HEK293 (cell line): ENCODE measurements around the gene GPR17.

Source experiments
- CTCF ChIA-PET: fragments of 350-600 bp; formaldehyde crosslinking; extraction: SDS; loops from one replicate; lab custom pipeline; 2021; ENCODE audit warnings: antibody characterized with exemption; lab: Yijun Ruan, JAX
- POLR2A ChIA-PET: fragments of 300-600 bp; formaldehyde crosslinking; extraction: SDS; loops from one replicate; lab custom pipeline; 2020; ENCODE audit warnings: antibody characterized with exemption, inconsistent platforms; lab: Yijun Ruan, JAX
- H3K27ac ChIP-seq: fragments of 200-500 bp; sonication (Bioruptor generic); 2 replicates; pipeline ENCODE4 v1.5.1; 2014; ENCODE audit warnings: low read depth, low read length, control low read depth, inconsistent platforms; ENCODE audit errors: extremely low read depth
- H3K36me3 ChIP-seq, 2 experiments: fragments of 200-500 bp in 1 of 2; sonication (Bioruptor generic) in 1 of 2; 1 replicate in 1 of 2; 2 replicates in 1 of 2; pipeline ENCODE4 v1.5.1; 2014 to 2017; ENCODE audit warnings: inconsistent platforms in 2 of 2, low read length in 2 of 2; ENCODE audit not compliant: control insufficient read depth in 2 of 2, insufficient read depth in 1 of 2
- H3K4me1 ChIP-seq: fragments of 200-500 bp; sonication (Bioruptor generic); 2 replicates; pipeline ENCODE4 v1.5.1; 2014; ENCODE audit warnings: mild to moderate bottlenecking, low read length, inconsistent platforms; ENCODE audit not compliant: control insufficient read depth, insufficient read depth
- H3K4me3 ChIP-seq: 2 replicates; pipeline ENCODE4 v1.5.1; 2011; ENCODE audit warnings: low read depth, mild to moderate bottlenecking, control low read depth, low read length, moderate library complexity
- H3K9me3 ChIP-seq: fragments of 200-500 bp; sonication (Bioruptor generic); 2 replicates; pipeline ENCODE4 v1.5.1; 2014; ENCODE audit warnings: low read depth, low read length, inconsistent platforms; ENCODE audit not compliant: control insufficient read depth, insufficient read depth
- HOXC10 ChIP-seq: sonication (generic); formaldehyde crosslinking; IDR thresholded peaks from 2 replicates; pipeline ENCODE4 v1.8.1; 2023; ENCODE audit warnings: mild to moderate bottlenecking, missing genetic modification reagents
- KLF10 ChIP-seq: fragments of 450-650 bp; IDR thresholded peaks from 2 replicates; pipeline ENCODE4 v1.5.1; 2018; ENCODE audit warnings: missing biosample characterization, mild to moderate bottlenecking, missing genetic modification characterization
- KLF9 ChIP-seq: fragments of 450-650 bp; formaldehyde crosslinking; IDR thresholded peaks from 2 replicates; pipeline ENCODE4 v1.5.1; 2016; ENCODE audit warnings: missing biosample characterization, missing genetic modification characterization, low read depth
- ZEB2 ChIP-seq: fragments of 450-650 bp; formaldehyde crosslinking; IDR thresholded peaks from 2 replicates; pipeline ENCODE4 v1.5.1; 2016; ENCODE audit warnings: missing biosample characterization, missing genetic modification characterization
- ZNF112 ChIP-seq: fragments of 450-650 bp; formaldehyde crosslinking; IDR thresholded peaks from 2 replicates; pipeline ENCODE4 v1.5.0; 2017; ENCODE audit warnings: missing biosample characterization, missing genetic modification characterization
- ZNF214 ChIP-seq: fragments of 450-650 bp; formaldehyde crosslinking; IDR thresholded peaks from 2 replicates; pipeline ENCODE4 v1.5.1; 2017; ENCODE audit warnings: missing biosample characterization, mild to moderate bottlenecking, missing genetic modification characterization, borderline replicate concordance
- ZNF221 ChIP-seq: fragments of 450-650 bp; formaldehyde crosslinking; IDR thresholded peaks from 2 replicates; pipeline ENCODE4 v1.5.1; 2017; ENCODE audit warnings: missing biosample characterization, missing genetic modification characterization, borderline replicate concordance
- ZNF23 ChIP-seq: fragments of 450-650 bp; formaldehyde crosslinking; IDR thresholded peaks from 2 replicates; pipeline ENCODE4 v1.5.1; 2016; ENCODE audit warnings: missing biosample characterization, missing genetic modification characterization, borderline replicate concordance
- ZNF335 ChIP-seq: fragments of 450-650 bp; formaldehyde crosslinking; conservative IDR thresholded peaks from 2 replicates; pipeline ENCODE4 v1.5.1; 2016; ENCODE audit warnings: missing biosample characterization, missing genetic modification characterization
- ZNF555 ChIP-seq: fragments of 450-650 bp; formaldehyde crosslinking; conservative IDR thresholded peaks from 2 replicates; pipeline ENCODE4 v1.5.1; 2017; ENCODE audit warnings: missing biosample characterization, mild to moderate bottlenecking, missing genetic modification characterization, inconsistent platforms
- ZNF571 ChIP-seq: fragments of 450-650 bp; formaldehyde crosslinking; IDR thresholded peaks from 2 replicates; pipeline ENCODE4 v1.5.0; 2017; ENCODE audit warnings: missing biosample characterization, missing genetic modification characterization
- ZNF664 ChIP-seq: fragments of 450-650 bp; formaldehyde crosslinking; IDR thresholded peaks from 2 replicates; pipeline ENCODE4 v1.5.1; 2016; ENCODE audit warnings: missing biosample characterization, missing genetic modification characterization
- ZNF747 ChIP-seq: fragments of 450-650 bp; formaldehyde crosslinking; IDR thresholded peaks from 2 replicates; pipeline ENCODE4 v1.5.1; 2016; ENCODE audit warnings: missing biosample characterization, missing genetic modification characterization
- TF ChIP-seq, protein P1 (sequence below): fragments of 450-650 bp; formaldehyde crosslinking; IDR thresholded peaks from 2 replicates; pipeline ENCODE4 v1.5.1; 2017; ENCODE audit warnings: missing biosample characterization, missing genetic modification characterization
- TF ChIP-seq, protein P2 (sequence below): fragments of 450-650 bp; formaldehyde crosslinking; IDR thresholded peaks from 2 replicates; pipeline ENCODE4 v1.5.1; 2016; ENCODE audit warnings: missing biosample characterization, missing genetic modification characterization
- TF ChIP-seq, protein P3 (sequence below): fragments of 450-650 bp; formaldehyde crosslinking; IDR thresholded peaks from 2 replicates; pipeline ENCODE4 v1.5.1; 2017; ENCODE audit warnings: missing biosample characterization, mild to moderate bottlenecking, missing genetic modification characterization, moderate library complexity
- TF ChIP-seq, protein P4 (sequence below): fragments of 450-650 bp; formaldehyde crosslinking; IDR thresholded peaks from 2 replicates; pipeline ENCODE4 v1.5.1; 2016; ENCODE audit warnings: missing biosample characterization, missing genetic modification characterization, borderline replicate concordance

The GPR17 gene

DNA sequence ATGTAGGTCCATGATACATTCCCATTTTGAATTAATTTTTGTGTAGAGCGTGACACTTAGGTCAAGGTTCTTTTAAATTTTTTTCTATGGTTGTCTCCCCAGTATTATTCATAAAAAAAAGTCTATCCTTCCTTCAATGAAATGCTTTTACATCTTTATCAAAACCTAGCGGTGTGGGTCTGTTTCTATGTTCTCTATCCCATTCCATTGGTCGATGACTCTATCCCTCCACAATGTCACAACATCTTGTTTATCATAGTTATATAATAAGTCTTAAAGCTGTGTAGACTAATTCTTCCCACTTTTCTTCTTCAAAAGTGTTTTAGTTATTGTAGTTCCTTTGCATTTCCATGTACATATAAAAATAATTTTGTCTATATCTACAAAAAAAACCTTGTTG, 47.2 kb upstream of the GPR17 start (continued):
- TF ChIP-seq, protein P1, sequence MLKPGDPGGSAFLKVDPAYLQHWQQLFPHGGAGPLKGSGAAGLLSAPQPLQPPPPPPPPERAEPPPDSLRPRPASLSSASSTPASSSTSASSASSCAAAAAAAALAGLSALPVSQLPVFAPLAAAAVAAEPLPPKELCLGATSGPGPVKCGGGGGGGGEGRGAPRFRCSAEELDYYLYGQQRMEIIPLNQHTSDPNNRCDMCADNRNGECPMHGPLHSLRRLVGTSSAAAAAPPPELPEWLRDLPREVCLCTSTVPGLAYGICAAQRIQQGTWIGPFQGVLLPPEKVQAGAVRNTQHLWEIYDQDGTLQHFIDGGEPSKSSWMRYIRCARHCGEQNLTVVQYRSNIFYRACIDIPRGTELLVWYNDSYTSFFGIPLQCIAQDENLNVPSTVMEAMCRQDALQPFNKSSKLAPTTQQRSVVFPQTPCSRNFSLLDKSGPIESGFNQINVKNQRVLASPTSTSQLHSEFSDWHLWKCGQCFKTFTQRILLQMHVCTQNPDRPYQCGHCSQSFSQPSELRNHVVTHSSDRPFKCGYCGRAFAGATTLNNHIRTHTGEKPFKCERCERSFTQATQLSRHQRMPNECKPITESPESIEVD: no peak

DNA sequence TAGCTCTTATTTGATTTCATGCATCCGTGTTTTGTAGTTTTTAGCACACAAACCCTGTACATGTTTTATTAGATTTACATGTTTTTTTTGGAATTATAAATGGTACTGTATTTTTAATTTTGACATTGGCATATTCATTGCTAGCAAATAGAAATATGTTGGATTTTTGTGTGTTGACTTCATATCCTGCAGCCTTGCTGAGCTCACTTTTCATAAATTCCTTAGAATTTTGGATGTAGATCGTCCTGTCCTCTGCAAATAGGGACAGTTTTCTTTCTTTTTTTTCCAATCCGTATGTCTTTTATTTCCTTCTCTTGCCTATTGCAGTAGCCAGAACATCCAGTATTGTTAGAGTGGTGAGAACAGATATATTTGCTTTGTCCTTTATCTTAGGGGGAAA, 46.7 kb upstream of the GPR17 start:
- POLR2A ChIA-PET: no interaction called here
- Histone ChIP-seq H3K4me3 (no peak overlapping the region), H3K4me1 (no peaks in the 10 kb centered on the region), H3K36me3 (no peaks in the 10 kb centered on the region), H3K9me3 (no peaks in the 10 kb centered on the region), H3K27ac (no peak overlapping the region)
- CTCF ChIA-PET: interaction anchor here (1.4 kb wide), 2 partner anchors 8 to 51 kb away, joined by 7 to 9 read pairs; no protein-coding TSS in a partner anchor
- no peak for TF ChIP-seq ZNF747 (tag by site-specific recombination)

DNA sequence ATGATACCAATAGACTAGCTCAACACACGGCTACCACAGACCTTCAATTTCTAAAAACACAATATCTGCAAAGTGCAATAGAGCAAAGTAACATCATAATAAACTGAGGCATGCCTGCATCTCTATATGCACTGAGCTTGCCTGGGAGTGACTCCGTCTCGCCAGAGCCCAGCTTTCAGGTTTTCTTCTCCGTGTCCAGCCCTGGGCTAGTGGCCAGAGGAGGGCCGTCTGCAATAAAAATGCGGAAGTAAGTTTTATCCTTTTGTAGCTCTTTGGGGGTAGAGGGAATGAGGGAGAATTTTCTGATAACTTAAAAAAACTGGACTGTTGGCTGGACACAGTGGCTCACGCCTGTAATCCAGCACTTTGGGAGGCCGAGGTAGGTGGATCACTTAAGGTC, 41.0 kb upstream of the GPR17 start:
- Histone ChIP-seq H3K36me3 (no peaks in the 10 kb centered on the region), H3K4me3 (no peak overlapping the region), H3K27ac (no peak overlapping the region), H3K4me1 (no peaks in the 10 kb centered on the region), H3K9me3 (no peaks in the 10 kb centered on the region)
- no peak for TF ChIP-seq ZNF335
- TF ChIP-seq ZEB2: no peak
- TF ChIP-seq, protein P2, sequence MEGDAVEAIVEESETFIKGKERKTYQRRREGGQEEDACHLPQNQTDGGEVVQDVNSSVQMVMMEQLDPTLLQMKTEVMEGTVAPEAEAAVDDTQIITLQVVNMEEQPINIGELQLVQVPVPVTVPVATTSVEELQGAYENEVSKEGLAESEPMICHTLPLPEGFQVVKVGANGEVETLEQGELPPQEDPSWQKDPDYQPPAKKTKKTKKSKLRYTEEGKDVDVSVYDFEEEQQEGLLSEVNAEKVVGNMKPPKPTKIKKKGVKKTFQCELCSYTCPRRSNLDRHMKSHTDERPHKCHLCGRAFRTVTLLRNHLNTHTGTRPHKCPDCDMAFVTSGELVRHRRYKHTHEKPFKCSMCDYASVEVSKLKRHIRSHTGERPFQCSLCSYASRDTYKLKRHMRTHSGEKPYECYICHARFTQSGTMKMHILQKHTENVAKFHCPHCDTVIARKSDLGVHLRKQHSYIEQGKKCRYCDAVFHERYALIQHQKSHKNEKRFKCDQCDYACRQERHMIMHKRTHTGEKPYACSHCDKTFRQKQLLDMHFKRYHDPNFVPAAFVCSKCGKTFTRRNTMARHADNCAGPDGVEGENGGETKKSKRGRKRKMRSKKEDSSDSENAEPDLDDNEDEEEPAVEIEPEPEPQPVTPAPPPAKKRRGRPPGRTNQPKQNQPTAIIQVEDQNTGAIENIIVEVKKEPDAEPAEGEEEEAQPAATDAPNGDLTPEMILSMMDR (tag by site-specific recombination): no peak
- TF ChIP-seq ZNF23 (tag by site-specific recombination): no peak
- TF ChIP-seq KLF9 (tag by site-specific recombination): no peak
- TF ChIP-seq ZNF214 (tag by site-specific recombination): no peak
- TF ChIP-seq ZNF221: no peak
- TF ChIP-seq HOXC10 (CRISPR knock-in tag): no peak
- TF ChIP-seq ZNF555 (tag by site-specific recombination): no peak
- ChIA-PET CTCF (interaction anchor here (0.6 to 3.3 kb wide), 4 partner anchors 14 to 572 kb away, joined by 3 to 19 read pairs (median 4); no protein-coding TSS in a partner anchor), POLR2A (no interaction called here)

DNA sequence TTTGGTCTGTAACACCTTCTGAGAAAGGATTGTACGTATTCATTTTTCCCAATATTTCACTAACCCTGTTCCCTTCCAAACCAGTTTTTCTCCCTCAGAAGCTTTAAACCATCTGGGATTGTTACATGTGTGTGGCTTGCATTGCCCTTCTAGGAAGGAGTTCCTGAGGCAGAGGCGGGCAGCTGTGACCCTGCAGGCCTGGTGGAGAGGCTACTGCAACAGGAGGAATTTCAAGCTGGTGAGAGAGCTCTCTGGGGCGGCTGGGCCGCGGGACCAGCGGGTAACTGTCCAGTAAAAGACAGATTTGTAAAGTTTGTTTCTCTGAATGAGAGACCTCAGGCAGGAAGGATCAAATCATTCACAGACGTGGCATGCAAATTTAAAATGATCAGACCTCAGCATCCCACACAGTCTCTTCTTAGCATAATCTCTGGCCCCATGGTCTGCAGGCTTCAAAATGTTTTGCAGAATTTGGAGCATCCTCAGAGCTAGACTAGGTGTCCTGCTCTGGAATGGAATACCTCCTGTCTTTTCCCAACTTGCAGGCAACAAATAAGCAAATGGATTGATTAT, 40.2 kb upstream of the GPR17 start:
- CTCF ChIA-PET: interaction anchor here (3.3 kb wide), 1 partner anchor 15 kb away, joined by 19 read pairs; no protein-coding TSS in a partner anchor
- TF ChIP-seq ZNF664 (tag by site-specific recombination) (no peak), ZNF571 (tag by site-specific recombination) (no peak), ZNF112 (tag by site-specific recombination) (no peak), KLF10 (no peak)
- TF ChIP-seq, protein P3, sequence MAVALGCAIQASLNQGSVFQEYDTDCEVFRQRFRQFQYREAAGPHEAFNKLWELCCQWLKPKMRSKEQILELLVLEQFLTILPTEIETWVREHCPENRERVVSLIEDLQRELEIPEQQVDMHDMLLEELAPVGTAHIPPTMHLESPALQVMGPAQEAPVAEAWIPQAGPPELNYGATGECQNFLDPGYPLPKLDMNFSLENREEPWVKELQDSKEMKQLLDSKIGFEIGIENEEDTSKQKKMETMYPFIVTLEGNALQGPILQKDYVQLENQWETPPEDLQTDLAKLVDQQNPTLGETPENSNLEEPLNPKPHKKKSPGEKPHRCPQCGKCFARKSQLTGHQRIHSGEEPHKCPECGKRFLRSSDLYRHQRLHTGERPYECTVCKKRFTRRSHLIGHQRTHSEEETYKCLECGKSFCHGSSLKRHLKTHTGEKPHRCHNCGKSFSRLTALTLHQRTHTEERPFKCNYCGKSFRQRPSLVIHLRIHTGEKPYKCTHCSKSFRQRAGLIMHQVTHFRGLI: no peak
- TF ChIP-seq, protein P4, sequence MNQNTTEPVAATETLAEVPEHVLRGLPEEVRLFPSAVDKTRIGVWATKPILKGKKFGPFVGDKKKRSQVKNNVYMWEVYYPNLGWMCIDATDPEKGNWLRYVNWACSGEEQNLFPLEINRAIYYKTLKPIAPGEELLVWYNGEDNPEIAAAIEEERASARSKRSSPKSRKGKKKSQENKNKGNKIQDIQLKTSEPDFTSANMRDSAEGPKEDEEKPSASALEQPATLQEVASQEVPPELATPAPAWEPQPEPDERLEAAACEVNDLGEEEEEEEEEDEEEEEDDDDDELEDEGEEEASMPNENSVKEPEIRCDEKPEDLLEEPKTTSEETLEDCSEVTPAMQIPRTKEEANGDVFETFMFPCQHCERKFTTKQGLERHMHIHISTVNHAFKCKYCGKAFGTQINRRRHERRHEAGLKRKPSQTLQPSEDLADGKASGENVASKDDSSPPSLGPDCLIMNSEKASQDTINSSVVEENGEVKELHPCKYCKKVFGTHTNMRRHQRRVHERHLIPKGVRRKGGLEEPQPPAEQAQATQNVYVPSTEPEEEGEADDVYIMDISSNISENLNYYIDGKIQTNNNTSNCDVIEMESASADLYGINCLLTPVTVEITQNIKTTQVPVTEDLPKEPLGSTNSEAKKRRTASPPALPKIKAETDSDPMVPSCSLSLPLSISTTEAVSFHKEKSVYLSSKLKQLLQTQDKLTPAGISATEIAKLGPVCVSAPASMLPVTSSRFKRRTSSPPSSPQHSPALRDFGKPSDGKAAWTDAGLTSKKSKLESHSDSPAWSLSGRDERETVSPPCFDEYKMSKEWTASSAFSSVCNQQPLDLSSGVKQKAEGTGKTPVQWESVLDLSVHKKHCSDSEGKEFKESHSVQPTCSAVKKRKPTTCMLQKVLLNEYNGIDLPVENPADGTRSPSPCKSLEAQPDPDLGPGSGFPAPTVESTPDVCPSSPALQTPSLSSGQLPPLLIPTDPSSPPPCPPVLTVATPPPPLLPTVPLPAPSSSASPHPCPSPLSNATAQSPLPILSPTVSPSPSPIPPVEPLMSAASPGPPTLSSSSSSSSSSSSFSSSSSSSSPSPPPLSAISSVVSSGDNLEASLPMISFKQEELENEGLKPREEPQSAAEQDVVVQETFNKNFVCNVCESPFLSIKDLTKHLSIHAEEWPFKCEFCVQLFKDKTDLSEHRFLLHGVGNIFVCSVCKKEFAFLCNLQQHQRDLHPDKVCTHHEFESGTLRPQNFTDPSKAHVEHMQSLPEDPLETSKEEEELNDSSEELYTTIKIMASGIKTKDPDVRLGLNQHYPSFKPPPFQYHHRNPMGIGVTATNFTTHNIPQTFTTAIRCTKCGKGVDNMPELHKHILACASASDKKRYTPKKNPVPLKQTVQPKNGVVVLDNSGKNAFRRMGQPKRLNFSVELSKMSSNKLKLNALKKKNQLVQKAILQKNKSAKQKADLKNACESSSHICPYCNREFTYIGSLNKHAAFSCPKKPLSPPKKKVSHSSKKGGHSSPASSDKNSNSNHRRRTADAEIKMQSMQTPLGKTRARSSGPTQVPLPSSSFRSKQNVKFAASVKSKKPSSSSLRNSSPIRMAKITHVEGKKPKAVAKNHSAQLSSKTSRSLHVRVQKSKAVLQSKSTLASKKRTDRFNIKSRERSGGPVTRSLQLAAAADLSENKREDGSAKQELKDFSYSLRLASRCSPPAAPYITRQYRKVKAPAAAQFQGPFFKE (tag by site-specific recombination): no peak

More for the DNA sequence above, 40.2 kb upstream of the GPR17 start:
- H3K4me3 ChIP-seq: no peak overlapping the region
- no peaks in the 10 kb centered on the region for H3K4me1 ChIP-seq
- H3K9me3 ChIP-seq: no peaks in the 10 kb centered on the region
- POLR2A ChIA-PET: no interaction called here
- no peak overlapping the region for H3K27ac ChIP-seq
- H3K36me3 ChIP-seq: no peaks in the 10 kb centered on the region
